GOT3 (cell line): ENCODE results near the gene SCPEP1.
"Not testable (repeated sequence)": the region's sequence is repeated elsewhere in the genome, so short reads cannot be mapped to it uniquely, and the experiment has no call there.

Experiments used
- DNase-seq: peaks from one replicate; lab custom pipeline; 2025; ENCODE audit warnings: mixed read lengths; lab: John Stamatoyannopoulos, UW

The SCPEP1 gene

DNA sequence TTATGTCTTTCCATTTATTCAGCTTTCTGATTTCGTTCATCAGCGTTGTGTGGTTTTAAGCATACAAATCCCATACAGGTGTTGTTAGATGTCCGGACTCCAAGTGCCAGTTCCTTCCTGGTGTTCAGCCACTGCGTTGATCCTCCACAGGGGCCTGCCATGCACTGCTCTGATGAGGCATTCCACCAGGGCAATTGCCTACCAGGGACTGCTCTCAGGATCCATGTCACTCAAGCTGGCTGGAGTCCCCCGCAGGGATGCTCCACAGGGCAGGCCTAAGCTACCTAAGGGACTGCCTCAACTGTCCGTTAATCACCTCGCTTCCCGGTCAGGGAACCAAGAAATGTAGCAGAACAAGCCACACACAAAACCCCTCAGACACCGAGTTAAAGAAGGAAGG is 12.7 kb upstream of the SCPEP1 start:
- not testable (repeated sequence) for DNase-seq

GRCh38 chr17:56965681-56966080 is 12.2 kb upstream of the SCPEP1 start:
- not testable (repeated sequence) for DNase-seq

DNA sequence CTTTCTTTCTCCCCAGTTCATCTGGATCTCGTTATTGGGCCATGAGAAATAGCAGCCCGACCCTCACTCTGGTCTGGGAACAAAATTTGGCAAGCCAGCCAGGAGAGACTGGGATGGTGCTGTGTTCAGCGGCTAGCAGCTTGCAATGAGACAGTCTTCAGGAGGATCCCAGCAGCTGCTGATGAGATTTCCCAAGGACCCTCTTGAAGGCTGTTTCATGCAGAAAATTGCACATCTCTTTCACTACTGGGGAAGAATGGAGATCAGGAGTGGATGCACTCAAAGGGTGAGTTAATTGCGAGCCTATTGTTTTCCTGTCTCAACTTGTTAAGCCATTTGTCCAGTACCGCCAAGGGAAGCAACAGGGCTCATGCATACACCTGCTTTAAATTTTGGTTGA is 11.6 kb upstream of the SCPEP1 start:
- DNase-seq: no peak

DNA sequence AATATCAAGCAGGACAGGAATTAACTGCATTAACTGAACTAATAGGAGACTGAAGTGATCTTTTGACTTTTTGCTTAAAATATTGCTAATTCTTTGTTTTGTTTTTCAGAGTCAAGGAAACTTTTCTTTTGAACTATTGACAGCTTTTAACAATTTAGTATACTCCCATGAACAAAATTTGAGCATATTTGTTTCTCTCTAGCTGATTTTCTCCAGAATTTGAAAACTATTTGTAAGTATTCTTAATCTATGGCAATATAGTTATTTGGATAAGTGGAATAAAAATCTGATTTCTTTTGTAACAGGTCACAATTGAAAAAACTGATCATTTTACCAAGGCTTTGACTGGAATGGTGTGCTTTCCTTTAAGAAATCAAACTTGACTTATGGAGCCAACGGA is 7.0 kb upstream of the SCPEP1 start:
- DNase-seq: no peak

GRCh38 chr17:56972111-56972730 is 5.7 kb upstream of the SCPEP1 start:
- DNase-seq: no peak

GRCh38 chr17:56973520-56973919 is 4.4 kb upstream of the SCPEP1 start:
- no peak for DNase-seq

GRCh38 chr17:56974055-56974454 is 3.9 kb upstream of the SCPEP1 start:
- DNase-seq: no peak

DNA sequence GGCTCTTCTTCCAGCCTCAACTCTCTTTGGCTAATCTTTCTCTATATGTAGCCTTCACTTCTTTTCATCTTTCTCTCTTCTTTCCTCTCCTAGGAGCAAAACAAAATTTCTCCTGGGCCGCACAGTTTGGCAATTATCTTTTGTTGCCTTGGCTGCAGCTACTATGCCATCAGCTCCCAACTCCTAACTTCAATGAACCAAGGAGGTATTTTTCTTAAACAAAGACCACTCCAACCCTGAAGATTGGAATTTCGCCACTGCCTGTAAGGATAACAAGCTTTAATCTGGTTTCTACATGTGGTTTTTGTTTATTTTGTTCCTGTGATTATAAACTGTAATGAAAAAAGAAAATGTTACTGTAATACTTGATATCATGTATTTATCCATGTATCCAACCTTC is 2.3 kb upstream of the SCPEP1 start:
- no peak for DNase-seq

DNA sequence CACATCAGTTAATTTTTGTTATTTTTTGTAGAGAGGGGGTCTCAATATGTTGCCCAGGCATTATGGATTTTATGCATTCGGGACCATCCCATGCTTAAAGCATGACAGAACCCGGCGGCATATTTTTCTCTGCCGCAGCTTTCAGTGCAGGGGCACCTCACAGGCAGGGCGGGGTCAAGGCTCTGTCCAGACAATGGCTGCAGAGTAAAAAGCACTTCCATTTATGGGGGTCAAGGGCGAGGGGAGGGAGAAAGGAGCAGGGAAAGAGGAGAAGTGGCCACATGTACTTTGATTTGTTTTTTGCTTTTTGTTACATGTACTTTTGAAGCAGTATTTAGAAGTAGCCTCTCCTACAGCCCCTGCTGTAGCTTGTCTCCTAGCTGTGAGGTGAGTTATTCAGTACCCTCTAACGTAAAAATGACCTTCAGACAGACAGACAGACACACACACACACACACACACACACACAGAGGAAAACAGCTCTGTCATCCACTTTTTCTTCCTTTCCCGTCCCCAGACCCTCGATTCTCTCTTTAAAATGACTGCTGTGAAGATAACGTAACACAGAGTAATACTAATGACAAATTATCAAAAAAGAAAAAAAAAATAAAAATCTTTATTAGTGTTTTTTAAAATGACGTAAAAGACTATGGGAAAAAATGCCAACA is 856 bp upstream of the SCPEP1 start:
- no peak for DNase-seq

GRCh38 chr17:56978441-56979090 is 635 bp downstream of the SCPEP1 start:
- DNase-seq: no peak

DNA sequence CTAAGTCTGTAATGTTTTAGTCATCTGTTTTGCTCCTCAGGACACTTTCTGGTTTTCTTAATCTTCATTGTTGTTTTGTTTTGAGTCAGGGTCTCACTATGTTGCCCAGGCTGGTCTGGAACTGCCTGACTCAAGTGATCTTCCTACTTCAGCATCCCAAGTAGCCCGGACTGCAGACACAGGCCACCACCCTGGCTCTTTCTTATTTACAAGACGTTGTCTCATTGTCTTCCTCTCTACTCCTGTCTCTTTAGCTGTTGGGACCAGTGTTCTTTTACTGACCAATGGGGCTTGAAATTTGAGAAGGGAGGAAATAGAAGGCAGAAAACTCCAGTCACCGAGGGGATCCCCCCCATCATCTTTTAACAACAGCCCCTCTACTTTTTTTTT is 1.2 kb downstream of the SCPEP1 start:
- DNase-seq: no peak

DNA sequence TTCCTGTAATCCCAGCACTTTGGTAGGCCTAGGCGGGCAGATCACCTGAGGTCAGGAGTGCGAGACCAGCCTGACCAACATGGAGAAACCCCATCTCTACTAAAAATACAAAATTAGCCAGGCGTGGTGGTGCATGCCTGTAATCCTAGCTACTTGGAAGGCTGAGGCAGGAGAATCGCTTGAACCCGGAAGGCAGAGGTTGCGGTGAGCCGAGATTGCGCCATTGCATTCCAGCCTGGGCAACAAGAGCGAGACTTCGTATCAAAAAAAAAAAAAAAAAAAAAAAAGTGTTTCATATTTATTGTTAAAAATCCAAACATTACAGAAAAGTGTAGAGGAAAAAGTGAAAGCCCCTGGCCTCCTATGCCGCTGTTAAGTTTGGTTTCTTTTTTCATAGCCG is 2.6 kb downstream of the SCPEP1 start:
- not testable (repeated sequence) for DNase-seq

DNA sequence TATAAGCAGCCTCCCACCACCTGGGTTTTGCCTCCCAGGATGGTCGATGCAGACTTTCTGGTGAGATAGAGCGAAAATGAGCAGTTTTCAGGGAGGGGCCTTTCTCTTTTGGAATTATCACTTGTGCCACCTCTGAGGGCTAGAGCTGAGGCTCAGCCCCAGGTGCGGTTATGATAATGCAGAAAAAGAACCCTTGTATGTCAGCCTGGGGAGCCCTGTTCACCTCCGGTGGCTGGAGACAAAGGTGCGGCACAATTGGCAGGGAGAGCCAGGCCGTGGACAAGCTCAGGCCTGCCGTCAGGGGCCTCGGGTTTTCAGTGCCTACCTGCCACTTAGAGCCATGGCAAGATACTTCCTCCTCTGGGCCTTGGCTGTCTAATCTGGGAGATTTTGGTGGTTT is 4.4 kb downstream of the SCPEP1 start:
- DNase-seq: no peak

DNA sequence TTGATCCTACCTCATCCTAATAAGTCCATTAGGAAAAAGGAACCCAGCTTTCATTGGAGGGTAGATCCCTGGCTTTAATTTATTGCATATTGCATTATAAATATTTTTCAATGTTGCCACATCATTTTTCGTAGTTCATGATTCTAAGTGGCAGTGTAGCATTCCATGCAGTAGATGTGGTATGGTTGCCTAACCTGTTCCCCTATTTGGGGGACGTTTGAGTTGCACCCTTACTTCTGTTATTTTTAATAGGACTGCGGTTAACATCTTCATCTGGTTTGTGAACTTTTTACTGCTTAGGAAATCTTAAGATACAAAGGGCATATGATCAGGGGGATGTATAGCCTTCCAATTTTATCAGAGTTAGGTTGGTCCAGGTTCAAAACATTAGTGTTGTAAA is 5.4 kb downstream of the SCPEP1 start:
- no peak for DNase-seq

- DNase-seq: no peak
Observed at GRCh38 chr17:56985371-56986162, 7.6 kb downstream of the SCPEP1 start.

GRCh38 chr17:56987283-56987834 is 9.4 kb downstream of the SCPEP1 start:
- no peak for DNase-seq

- DNase-seq: no peak
Observed at GRCh38 chr17:56988901-56989572, 11.1 kb downstream of the SCPEP1 start.

- no peak for DNase-seq
Observed at GRCh38 chr17:56992364-56992763, 14.4 kb downstream of the SCPEP1 start.

GRCh38 chr17:56994009-56994792 is 16.3 kb downstream of the SCPEP1 start:
- DNase-seq: no peak

DNA sequence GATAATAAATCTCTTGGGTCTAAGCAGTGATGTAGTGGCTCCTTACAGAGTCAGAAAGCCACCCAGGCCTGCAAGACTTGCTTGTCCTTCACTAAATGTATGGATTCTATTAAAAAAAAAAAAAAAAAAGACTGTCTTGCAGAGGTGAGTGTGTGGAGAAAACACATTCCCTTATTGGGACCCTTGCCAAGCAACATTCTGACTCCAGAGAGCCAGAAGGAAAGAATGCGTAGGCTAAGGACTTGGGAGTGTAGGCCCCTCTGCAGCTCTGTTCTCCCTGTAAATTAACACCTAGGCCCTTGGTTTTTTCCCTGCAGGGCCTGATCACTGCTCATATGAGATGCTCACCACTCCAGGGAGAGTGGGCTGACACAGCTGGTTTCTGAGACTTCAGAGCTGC is 17.8 kb downstream of the SCPEP1 start:
- DNase-seq: no peak

DNA sequence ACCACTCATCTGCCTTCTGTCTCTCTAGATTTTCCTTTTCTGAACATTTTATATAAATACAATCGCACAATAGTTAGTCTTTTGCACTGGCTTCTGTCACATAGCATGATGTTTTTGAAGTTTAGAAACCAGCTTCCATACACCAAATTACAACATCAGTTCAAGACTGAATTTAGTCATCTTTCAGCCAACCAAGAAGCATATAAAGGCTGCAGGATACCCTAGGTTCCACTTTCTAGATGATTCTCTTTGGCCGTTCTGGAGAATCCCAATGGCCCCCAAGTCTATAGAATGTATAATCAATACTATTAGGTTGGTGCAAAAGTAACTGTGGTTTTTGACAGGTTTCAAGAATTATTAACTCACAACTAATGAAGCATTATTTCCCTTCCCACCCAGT is 19.4 kb downstream of the SCPEP1 start:
- no peak for DNase-seq
